Posterior cingulate gyrus (tissue), 11 donors: ENCODE data around the gene SPATA9.
A peak's percentile ranks its signal among the peaks of the same experiment; 100 is the strongest.
"Not testable (repeated sequence)": the region's sequence is repeated elsewhere in the genome, so short reads cannot be mapped to it uniquely, and the experiment has no call there.

Experiments
- DNase-seq, 10 donors: peaks; one replicate each; pipeline versions ENCODE4 v3.0.0 to v3.0.0-alpha.2; 2020 to 2021; ENCODE audit warnings: mixed read lengths in 3 of 10
- intact Hi-C: fragments of 100-400 bp; cut with DNase I; formaldehyde crosslinking; loops from one replicate; pipeline ENCODE4 v1.15.1; 2023

SPATA9 gene

GRCh38 chr5:95718738-95719137 lies 35.9 kb upstream of the SPATA9 start:
- no peak for DNase-seq
- intact Hi-C loops: no loop called here

DNA sequence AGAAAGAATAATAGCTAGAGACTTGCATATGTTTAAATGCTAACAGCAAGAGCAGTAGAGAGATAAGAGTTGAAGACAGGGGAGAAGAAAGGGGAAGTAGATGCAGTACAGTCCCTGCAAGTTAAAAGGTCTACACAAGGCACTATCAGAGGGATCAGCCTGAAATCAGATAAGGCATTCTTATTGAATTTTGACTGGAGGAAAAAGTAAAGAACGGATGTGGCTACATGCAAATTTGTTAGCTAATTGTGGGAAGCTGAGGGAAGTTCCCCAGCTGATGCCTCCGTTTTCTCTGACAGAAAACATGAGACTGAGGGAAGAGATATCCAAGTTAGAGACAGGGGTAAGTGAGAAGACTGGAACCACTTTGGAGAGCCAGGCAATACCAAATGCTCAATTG lies 35.4 kb upstream of the SPATA9 start:
- intact Hi-C loops: no loop called here
- no peak for DNase-seq

DNA sequence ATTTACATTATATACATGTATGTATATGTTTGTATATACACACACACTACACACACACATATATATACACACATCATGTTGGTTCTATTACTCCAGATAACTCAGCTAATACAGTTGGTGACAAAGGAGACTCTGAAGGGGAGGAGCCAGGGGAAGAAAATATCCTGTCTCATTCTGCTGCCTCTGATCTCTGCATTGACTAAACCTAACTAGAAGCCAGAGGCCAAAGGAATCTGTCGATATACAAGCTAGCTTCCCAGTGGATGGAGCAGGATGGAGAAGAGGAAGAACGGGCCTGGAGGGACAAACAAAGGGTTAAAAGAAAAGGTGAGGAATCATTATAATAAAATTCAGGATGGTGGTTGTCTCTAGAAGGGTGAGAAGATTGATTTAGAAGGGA lies 34.6 kb upstream of the SPATA9 start:
- no peak for DNase-seq
- intact Hi-C loops: no loop called here

- intact Hi-C loops: no loop called here
- no peak for DNase-seq
Observed at GRCh38 chr5:95715799-95716461, 33.1 kb upstream of the SPATA9 start.

DNA sequence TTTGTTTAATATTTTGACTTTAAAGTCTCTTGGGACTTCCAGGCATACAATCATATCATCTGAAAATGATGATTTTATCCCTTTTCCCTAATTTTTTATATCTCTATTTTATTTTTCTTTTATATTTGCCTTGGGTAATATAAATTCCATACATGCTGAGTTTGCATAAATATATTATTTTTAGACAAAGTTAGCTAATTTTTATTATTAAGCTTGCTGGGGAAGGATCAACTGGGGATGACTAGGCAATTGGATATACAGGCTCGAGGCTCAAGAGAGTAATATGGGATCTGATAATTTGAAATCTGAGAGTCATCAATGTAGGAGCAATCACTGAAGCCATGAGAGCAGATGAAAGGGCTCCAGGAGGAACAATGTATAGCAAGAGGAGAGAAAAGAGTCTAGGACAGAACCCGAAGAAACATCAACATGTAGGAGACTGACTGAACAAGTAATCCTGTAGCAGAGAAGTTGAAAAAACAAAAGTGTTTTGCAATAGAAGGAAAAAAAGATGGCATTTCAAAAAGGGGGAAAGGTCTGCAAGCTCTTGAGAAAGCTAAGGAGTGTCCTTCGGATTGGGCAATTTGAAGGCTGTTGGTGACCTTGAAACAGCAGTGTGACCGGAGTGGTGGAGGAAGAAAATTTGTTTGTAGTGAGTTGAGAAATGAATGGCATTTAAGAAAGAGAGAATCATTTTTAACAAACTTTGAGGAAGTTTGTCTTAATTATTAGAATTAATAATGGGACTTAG lies 31.3 kb upstream of the SPATA9 start:
- intact Hi-C loops: no loop called here
- DNase-seq: no peak

GRCh38 chr5:95713246-95713645 lies 30.5 kb upstream of the SPATA9 start:
- DNase-seq, intact Hi-C loops: not testable (repeated sequence)

- DNase-seq: no peak
- intact Hi-C loops: no loop called here
Observed at GRCh38 chr5:95712347-95712958, 29.7 kb upstream of the SPATA9 start.

GRCh38 chr5:95711501-95712346 lies 28.9 kb upstream of the SPATA9 start:
- intact Hi-C loops: no loop called here
- peak in 1 of 10 donors; percentile 77 for DNase-seq

DNA sequence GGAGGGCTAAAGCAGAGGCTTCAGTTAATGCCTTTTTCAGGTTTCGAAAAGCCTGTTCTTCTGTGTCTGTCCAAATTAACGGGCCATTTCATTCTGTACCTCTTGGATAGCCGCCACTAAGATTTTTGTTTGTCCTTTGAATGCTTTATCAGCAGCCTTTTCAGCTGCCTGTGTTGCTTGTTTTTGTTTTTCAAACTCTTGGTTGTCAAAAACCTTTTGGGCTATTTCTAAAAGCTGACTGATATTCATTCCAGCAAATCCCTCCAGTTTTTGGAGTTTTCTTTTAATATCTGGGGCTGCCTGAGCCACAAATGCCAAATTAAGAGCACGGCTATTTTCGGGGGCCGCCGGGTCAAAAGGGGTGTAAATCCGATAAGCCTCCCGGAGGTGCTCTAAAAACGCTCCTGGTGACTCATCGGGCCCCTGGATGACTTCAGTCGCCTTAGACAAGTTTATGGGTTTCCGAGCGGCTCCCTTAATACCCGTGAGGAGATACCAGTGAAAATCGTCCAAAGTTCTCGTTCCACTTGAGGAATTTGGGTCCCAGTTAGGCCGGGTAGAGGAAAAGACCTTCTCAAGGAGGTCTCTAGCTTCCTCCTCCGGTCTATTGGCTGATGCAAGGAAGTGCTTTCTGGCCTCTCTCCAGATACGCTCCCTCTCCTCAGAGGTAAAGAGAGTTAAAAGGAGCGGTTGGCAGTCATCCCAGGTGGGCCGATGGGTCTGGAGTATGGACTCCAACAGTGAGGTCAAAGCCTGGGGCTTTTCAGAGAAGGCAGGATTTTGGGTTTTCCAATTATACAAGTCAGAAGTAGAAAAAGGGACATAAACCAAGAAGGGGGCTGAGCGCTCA lies 28.1 kb upstream of the SPATA9 start:
- DNase-seq, intact Hi-C loops: not testable (repeated sequence)

DNA sequence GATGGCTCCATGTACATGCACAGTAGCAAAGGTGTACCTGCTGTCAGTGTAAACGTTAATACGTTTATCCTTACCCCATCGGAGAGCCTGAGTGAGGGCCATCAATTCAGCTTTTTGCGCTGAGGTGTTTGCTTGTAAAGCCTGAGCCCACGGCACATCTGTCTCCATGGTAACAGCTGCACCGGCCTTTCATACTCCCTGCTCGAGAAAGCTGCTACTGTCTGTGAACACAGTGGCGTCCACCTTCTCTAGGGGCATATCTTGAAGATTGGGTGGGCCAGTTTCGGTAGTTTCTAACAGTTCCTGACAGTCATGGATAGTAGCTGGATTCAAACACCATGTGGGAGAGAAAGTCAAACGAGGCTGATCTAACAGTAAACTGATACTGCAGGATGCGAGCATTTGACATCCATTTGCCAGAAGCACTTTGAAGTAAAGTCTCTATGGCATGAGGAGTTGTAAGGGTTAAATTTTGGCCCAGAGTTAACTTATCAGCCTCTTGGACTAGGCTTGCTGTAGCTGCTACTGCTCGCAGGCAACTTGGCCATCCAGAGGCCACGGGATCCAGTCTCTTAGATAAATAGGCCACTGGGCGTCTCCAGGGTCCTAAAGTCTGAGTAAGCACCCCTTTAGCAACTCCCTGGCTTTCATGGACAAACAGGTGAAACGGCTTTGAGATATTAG lies 27.3 kb upstream of the SPATA9 start:
- intact Hi-C loops: no loop called here
- peak in 3 of 10 donors; percentile 34 to 81 (median 66) for DNase-seq

GRCh38 chr5:95708876-95709275 lies 26.1 kb upstream of the SPATA9 start:
- intact Hi-C loops: no loop called here
- peak in 1 of 10 donors; percentile 49 for DNase-seq

DNA sequence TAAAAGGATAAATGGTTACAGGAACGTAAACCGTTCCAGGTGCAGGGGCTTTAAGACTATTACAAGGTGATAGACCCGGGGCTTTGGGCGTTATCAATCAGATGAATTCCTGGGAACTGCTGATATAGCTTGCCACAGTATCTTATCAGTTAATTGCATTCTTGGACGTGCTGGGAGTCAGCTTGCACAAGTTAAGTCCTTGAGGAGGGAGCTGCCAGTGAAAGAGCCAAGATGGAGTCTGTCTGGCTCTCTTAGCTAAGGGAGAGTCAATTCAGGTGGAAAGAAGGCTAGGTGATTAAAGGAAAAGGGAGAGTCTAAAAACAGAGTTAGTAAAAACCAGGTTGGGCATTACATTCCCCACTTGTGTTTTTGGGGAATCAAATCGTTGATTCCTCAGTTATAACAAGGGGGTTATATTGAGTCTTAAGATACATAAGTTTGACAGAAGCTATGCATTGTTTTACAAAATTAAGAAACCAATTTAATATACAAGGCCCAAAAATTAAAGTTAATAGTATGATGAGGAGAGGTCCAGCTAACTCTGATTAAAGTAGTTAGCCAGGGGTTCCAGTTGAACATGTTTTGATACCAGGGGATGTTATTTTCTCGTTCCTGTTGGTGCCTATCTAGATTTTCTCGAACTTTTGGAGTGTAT lies 24.9 kb upstream of the SPATA9 start:
- intact Hi-C loops, DNase-seq: not testable (repeated sequence)

DNA sequence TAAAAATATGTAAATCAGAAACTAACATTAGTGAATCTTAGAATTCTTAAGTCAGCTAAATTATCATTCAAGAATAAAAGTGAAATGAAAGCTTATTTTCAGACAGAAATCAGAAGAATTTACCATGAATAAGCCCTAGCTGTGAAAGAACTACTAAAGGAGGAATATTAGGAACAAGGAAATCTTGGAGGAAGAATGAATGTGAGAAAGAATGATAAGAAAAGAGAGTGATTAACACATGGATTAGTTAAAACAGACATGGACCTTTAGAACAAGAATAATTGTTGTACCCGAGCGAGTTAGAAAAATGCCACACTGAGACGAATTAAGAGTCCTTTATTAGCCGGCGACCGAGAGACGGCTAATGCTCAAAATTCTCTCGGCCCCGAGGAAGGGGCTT lies 24.3 kb upstream of the SPATA9 start:
- intact Hi-C loops: no loop called here
- DNase-seq: no peak

DNA sequence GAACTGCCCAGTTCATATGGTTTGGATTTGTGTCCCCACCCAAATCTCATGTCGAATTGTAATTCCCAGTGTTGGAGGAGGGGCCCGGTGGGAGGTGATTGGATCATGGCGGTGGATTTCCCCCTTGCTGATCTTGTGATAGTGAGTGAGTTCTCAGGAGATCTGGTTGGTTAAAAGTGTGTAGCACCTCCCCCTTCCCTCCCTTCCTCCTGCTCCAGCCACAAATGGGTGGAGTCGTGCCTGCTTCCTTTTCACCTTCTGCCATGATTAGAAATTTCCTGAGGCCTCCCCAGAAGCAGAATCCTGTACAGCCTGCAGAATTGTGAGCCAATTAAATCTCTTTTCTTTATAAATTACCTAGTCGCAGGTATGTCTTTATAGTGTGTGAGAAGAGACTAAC lies 23.4 kb upstream of the SPATA9 start:
- DNase-seq, intact Hi-C loops: not testable (repeated sequence)

GRCh38 chr5:95704150-95704549 lies 21.4 kb upstream of the SPATA9 start:
- intact Hi-C loops: no loop called here
- DNase-seq: no peak

DNA sequence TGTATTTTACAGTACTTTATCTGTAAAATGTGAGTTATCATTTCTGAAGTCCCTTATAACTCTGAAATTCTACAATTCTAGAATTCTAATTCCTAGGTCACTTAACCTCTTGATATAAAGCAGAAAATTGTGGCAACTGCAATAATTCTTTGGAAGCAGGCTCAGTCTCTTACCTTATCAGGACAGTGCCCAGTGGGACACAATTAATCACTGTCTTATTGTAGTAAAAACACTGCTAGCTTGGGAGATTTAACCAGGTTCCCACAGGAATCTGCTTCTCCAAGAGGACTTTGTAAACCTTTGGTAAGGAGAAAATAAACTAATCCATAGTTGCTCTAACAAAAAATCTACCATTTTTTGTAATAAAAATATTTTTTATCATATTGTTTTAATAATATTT lies 18.3 kb upstream of the SPATA9 start:
- DNase-seq: no peak
- intact Hi-C loops: no loop called here

DNA sequence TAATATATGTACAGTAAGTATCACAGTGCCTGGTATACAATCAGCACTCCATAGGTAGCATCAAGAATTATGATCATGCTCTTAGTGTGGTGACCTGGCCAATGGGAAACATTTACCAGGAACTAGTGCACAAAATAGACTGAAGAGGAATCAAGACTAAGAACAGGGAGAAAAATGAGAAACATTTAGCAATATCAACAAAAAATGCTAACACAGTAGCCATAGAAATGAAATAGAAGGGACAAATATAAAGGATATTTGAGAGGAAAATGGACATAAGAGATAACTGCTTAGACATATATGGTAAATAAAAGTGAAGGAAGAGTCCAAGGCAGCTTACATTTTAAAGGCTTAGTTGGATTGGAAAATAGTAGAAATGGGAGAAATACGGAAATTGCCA lies 16.5 kb upstream of the SPATA9 start:
- DNase-seq: no peak
- intact Hi-C loops: no loop called here

DNA sequence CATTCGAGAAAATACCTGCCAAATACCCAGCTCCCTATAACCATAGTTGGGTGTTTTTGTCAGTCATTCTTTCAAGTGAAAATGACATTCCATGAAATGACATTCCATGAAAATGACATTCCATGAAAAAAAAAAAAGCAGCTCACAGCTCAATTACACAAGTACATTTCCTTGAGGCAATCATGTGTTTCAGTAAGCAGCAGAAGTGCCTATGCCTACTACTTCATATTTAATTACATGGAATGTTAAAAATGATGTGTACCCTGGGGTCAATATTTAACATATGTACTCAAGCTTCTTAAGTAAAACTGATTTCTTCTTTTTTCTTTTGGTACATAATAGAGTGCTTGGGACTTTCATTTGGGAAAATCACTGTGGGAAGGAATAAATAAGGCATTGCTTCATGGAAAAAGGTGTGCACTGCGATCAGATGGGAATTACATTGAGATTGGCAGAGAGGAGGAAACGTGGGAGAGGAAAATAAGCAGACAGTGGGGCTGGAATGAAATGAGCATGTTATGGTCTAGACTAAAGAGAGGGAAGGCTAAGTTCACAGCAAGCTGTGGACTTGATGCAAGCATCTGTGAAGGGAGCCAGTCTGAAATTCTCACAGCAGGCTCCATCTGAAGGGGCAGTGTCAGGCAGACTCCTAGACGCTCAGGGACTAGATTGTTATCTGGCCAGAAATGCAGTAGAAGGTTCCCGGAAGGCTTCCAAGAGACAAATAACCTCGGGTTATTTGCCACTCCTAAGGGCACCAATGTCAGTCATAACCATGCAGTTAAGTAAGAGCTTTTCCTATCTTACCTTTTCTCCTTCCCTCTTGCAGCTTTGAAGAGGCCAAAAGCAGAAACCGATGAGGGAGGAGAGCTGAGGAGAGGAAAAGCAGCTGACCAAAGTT lies 15.2 kb upstream of the SPATA9 start:
- intact Hi-C loops: no loop called here
- DNase-seq: no peak
